ENCODE measurements around the gene WDR93. TPM values are rescaled to one million over a fixed set of nuclear protein-coding genes. Genes with fewer than 3 reads are reported as not detected.
"Not testable (repeated sequence)": the region's sequence is repeated elsewhere in the genome, so short reads cannot be mapped to it uniquely, and the experiment has no call there.

Gene WDR93
- total and polyA plus RNA-seq, 9 donors = 0.04 to 0.32 (median 0.18) TPM; not detected in 1

- peaks cover 4% of the 10 kb centered on the region for H3K27me3 ChIP-seq (ENCODE audit: control insufficient read depth, insufficient read depth, low read length)
- 83% methylated on average over 11 of the region's 13 CpGs for WGBS (ENCODE audit: insufficient coverage)
- DNase-seq = no peak
- peaks cover 9% of the 10 kb centered on the region for H3K9me3 ChIP-seq (replicated peaks; ENCODE audit: control insufficient read depth, low read depth, low read length)
- no peak overlapping the region for H3K27ac ChIP-seq (ENCODE audit: low read length)
- H3K4me3 ChIP-seq (ENCODE audit: low read length) = no peak overlapping the region
- no peaks in the 10 kb centered on the region for H3K4me1 ChIP-seq (ENCODE audit: control insufficient read depth, insufficient read depth, low read length)
- no peaks in the 10 kb centered on the region for H3K36me3 ChIP-seq (ENCODE audit: control insufficient read depth, insufficient read depth, low read length)
Observed at GRCh38 chr15:89785064-89785773, 94.6 kb downstream of the WDR93 start.

- no peaks in the 10 kb centered on the region for H3K4me1 ChIP-seq (ENCODE audit: control insufficient read depth, insufficient read depth, low read length)
- peaks cover 9% of the 10 kb centered on the region for H3K9me3 ChIP-seq (replicated peaks; ENCODE audit: control insufficient read depth, low read depth, low read length)
- DNase-seq = no peak
- no peak overlapping the region for H3K4me3 ChIP-seq (ENCODE audit: low read length)
- no peak overlapping the region for H3K27ac ChIP-seq (ENCODE audit: low read length)
- H3K36me3 ChIP-seq (ENCODE audit: control insufficient read depth, insufficient read depth, low read length) = no peaks in the 10 kb centered on the region
- no peaks in the 10 kb centered on the region for H3K27me3 ChIP-seq (ENCODE audit: control insufficient read depth, insufficient read depth, low read length)
Observed at GRCh38 chr15:89785774-89786140, 95.1 kb downstream of the WDR93 start.

- Histone ChIP-seq H3K27me3 (ENCODE audit: control insufficient read depth, insufficient read depth, low read length) (no peaks in the 10 kb centered on the region), H3K4me3 (ENCODE audit: low read length) (no peak overlapping the region), H3K27ac (ENCODE audit: low read length) (no peak overlapping the region), H3K9me3 (replicated peaks; ENCODE audit: control insufficient read depth, low read depth, low read length) (peaks cover 9% of the 10 kb centered on the region), H3K36me3 (ENCODE audit: control insufficient read depth, insufficient read depth, low read length) (no peaks in the 10 kb centered on the region), H3K4me1 (ENCODE audit: control insufficient read depth, insufficient read depth, low read length) (no peaks in the 10 kb centered on the region)
- no CpG with 5 or more reads among the region's 3 CpGs for WGBS (ENCODE audit: insufficient coverage)
- DNase-seq = no peak
Observed at GRCh38 chr15:89787944-89788343, 97.3 kb downstream of the WDR93 start.

GRCh38 chr15:89788585-89788984, 98.0 kb downstream of the WDR93 start:
- not testable (repeated sequence) for H3K27me3 ChIP-seq (ENCODE audit: control insufficient read depth, insufficient read depth, low read length); H3K4me1 ChIP-seq (ENCODE audit: control insufficient read depth, insufficient read depth, low read length); H3K36me3 ChIP-seq (ENCODE audit: control insufficient read depth, insufficient read depth, low read length); H3K9me3 ChIP-seq (replicated peaks; ENCODE audit: control insufficient read depth, low read depth, low read length); DNase-seq; H3K4me3 ChIP-seq (ENCODE audit: low read length); H3K27ac ChIP-seq (ENCODE audit: low read length)
- no CpG with 5 or more reads among the region's 4 CpGs for WGBS (ENCODE audit: insufficient coverage)

- no peaks in the 10 kb centered on the region for H3K4me1 ChIP-seq (ENCODE audit: control insufficient read depth, insufficient read depth, low read length)
- peaks cover 9% of the 10 kb centered on the region for H3K9me3 ChIP-seq (replicated peaks; ENCODE audit: control insufficient read depth, low read depth, low read length)
- DNase-seq = no peak
- WGBS (ENCODE audit: insufficient coverage) = 68% methylated on average over 7 of the region's 10 CpGs
- H3K27ac ChIP-seq (ENCODE audit: low read length) = no peak overlapping the region
- no peaks in the 10 kb centered on the region for H3K36me3 ChIP-seq (ENCODE audit: control insufficient read depth, insufficient read depth, low read length)
- no peaks in the 10 kb centered on the region for H3K27me3 ChIP-seq (ENCODE audit: control insufficient read depth, insufficient read depth, low read length)
- H3K4me3 ChIP-seq (ENCODE audit: low read length) = no peak overlapping the region
Observed at GRCh38 chr15:89790206-89790605, 99.6 kb downstream of the WDR93 start.

- 80% methylated on average over 11 of the region's 16 CpGs for WGBS (ENCODE audit: insufficient coverage)
- DNase-seq = no peak
Observed at GRCh38 chr15:89790661-89791060, 100.0 kb downstream of the WDR93 start.

GRCh38 chr15:89792106-89792805, 101.6 kb downstream of the WDR93 start:
- Histone ChIP-seq H3K27me3 (ENCODE audit: control insufficient read depth, insufficient read depth, low read length) (no peaks in the 10 kb centered on the region), H3K27ac (ENCODE audit: low read length) (no peak overlapping the region), H3K4me1 (ENCODE audit: control insufficient read depth, insufficient read depth, low read length) (no peaks in the 10 kb centered on the region), H3K9me3 (replicated peaks; ENCODE audit: control insufficient read depth, low read depth, low read length) (peaks cover 9% of the 10 kb centered on the region), H3K36me3 (ENCODE audit: control insufficient read depth, insufficient read depth, low read length) (no peaks in the 10 kb centered on the region), H3K4me3 (ENCODE audit: low read length) (no peak overlapping the region)
- DNase-seq = no peak
- 93% methylated on average over 15 of the region's 22 CpGs for WGBS (ENCODE audit: insufficient coverage)

More at GRCh38 chr15:89790661-89791060, 100.0 kb downstream of the WDR93 start:
- Histone ChIP-seq H3K27me3 (ENCODE audit: control insufficient read depth, insufficient read depth, low read length) (no peaks in the 10 kb centered on the region), H3K9me3 (replicated peaks; ENCODE audit: control insufficient read depth, low read depth, low read length) (peaks cover 9% of the 10 kb centered on the region), H3K4me3 (ENCODE audit: low read length) (no peak overlapping the region), H3K36me3 (ENCODE audit: control insufficient read depth, insufficient read depth, low read length) (no peaks in the 10 kb centered on the region), H3K4me1 (ENCODE audit: control insufficient read depth, insufficient read depth, low read length) (no peaks in the 10 kb centered on the region), H3K27ac (ENCODE audit: low read length) (no peak overlapping the region)

Other genes with a start within 250 kb of the WDR93 start
- not detected for gene RHCG, start 194.2 kb upstream of the WDR93 start, total RNA-seq
- under 1 TPM in 2 of 8 donors, not detected in 6; 0.18 to 0.93 TPM for gene RHCG, start 194.2 kb upstream of the WDR93 start, polyA plus RNA-seq (ENCODE audit: insufficient read depth in 1 of 8, insufficient read length in 8 of 8, low replicate concordance in 1 of 8)
- 2.2 TPM for gene TICRR, start 115.3 kb upstream of the WDR93 start, total RNA-seq
- 1 to 10 TPM; 3.5 to 7.1 (median 5.4) TPM for gene TICRR, start 115.3 kb upstream of the WDR93 start, polyA plus RNA-seq (ENCODE audit: insufficient read depth in 1 of 8, insufficient read length in 8 of 8, low replicate concordance in 1 of 8)
- gene KIF7, start 35.3 kb upstream of the WDR93 start, total RNA-seq = 5.0 TPM
- 1 to 10 TPM; 6.0 to 9.1 (median 7.2) TPM for gene KIF7, start 35.3 kb upstream of the WDR93 start, polyA plus RNA-seq (ENCODE audit: insufficient read depth in 1 of 8, insufficient read length in 8 of 8, low replicate concordance in 1 of 8)
- 0.13 TPM for gene PLIN1, start 11.4 kb upstream of the WDR93 start, total RNA-seq
- under 1 TPM; 0.11 to 0.44 (median 0.30) TPM for gene PLIN1, start 11.4 kb upstream of the WDR93 start, polyA plus RNA-seq (ENCODE audit: insufficient read depth in 1 of 8, insufficient read length in 8 of 8, low replicate concordance in 1 of 8)
- gene PEX11A, start 57 bp upstream of the WDR93 start, total RNA-seq = 7.1 TPM
- 1 to 10 TPM; 4.7 to 6.4 (median 5.4) TPM for gene PEX11A, start 57 bp upstream of the WDR93 start, polyA plus RNA-seq (ENCODE audit: insufficient read depth in 1 of 8, insufficient read length in 8 of 8, low replicate concordance in 1 of 8)
- 0.75 TPM for gene MESP1, start 60.4 kb downstream of the WDR93 start, total RNA-seq
- under 1 TPM; 0.13 to 0.86 (median 0.61) TPM for gene MESP1, start 60.4 kb downstream of the WDR93 start, polyA plus RNA-seq (ENCODE audit: insufficient read depth in 1 of 8, insufficient read length in 8 of 8, low replicate concordance in 1 of 8)
- gene MESP2, start 85.5 kb downstream of the WDR93 start, total RNA-seq = 0.49 TPM
- under 1 TPM; 0.11 to 0.89 (median 0.39) TPM for gene MESP2, start 85.5 kb downstream of the WDR93 start, polyA plus RNA-seq (ENCODE audit: insufficient read depth in 1 of 8, insufficient read length in 8 of 8, low replicate concordance in 1 of 8)
- gene ANPEP, start 124.0 kb downstream of the WDR93 start, total RNA-seq = 6.7 TPM
- gene ANPEP, start 124.0 kb downstream of the WDR93 start, polyA plus RNA-seq (ENCODE audit: insufficient read depth in 1 of 8, insufficient read length in 8 of 8, low replicate concordance in 1 of 8) = 10 to 100 TPM in 3 of 8 donors, 1 to 10 TPM in 5; 4.3 to 57.8 (median 7.9) TPM
- gene AP3S2, start 203.2 kb downstream of the WDR93 start, total RNA-seq = 35.2 TPM
- gene AP3S2, start 203.2 kb downstream of the WDR93 start, polyA plus RNA-seq (ENCODE audit: insufficient read depth in 1 of 8, insufficient read length in 8 of 8, low replicate concordance in 1 of 8) = 10 to 100 TPM; 23.7 to 32.0 (median 26.1) TPM
- 10.1 TPM for gene ARPIN, start 222.1 kb downstream of the WDR93 start, total RNA-seq
- gene ARPIN, start 222.1 kb downstream of the WDR93 start, polyA plus RNA-seq (ENCODE audit: insufficient read depth in 1 of 8, insufficient read length in 8 of 8, low replicate concordance in 1 of 8) = 10 to 100 TPM; 12.0 to 21.3 (median 17.2) TPM

Measured in muscle of leg (tissue), 11 donors.